Measurements from ENCODE around the gene LAX1.

DNA sequence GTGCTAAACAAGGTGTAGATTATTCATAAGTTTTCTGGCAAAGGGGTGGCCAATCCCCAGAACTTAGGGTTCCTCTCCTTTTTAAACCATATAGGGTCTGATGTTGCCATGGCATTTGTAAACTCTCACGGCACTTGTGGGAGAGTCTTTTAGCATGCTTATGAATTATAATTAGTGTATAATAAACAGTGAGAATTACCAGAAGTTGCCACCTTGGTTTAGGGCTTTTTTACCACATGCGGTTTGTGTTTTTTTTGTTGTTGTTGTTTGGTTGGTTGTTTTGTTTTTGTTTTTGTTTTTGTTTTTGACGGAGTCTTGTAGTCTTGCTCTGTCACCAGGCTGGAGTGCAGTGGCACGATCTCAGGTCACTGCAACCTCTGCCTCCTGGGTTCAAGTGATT lies 8.9 kb upstream of the LAX1 start:
- TF ChIP-seq, protein P1, sequence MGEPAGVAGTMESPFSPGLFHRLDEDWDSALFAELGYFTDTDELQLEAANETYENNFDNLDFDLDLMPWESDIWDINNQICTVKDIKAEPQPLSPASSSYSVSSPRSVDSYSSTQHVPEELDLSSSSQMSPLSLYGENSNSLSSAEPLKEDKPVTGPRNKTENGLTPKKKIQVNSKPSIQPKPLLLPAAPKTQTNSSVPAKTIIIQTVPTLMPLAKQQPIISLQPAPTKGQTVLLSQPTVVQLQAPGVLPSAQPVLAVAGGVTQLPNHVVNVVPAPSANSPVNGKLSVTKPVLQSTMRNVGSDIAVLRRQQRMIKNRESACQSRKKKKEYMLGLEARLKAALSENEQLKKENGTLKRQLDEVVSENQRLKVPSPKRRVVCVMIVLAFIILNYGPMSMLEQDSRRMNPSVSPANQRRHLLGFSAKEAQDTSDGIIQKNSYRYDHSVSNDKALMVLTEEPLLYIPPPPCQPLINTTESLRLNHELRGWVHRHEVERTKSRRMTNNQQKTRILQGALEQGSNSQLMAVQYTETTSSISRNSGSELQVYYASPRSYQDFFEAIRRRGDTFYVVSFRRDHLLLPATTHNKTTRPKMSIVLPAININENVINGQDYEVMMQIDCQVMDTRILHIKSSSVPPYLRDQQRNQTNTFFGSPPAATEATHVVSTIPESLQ (CRISPR knock-in tag; IDR thresholded peaks at IDR 0.05): no peak
- TF ChIP-seq, protein P2, sequence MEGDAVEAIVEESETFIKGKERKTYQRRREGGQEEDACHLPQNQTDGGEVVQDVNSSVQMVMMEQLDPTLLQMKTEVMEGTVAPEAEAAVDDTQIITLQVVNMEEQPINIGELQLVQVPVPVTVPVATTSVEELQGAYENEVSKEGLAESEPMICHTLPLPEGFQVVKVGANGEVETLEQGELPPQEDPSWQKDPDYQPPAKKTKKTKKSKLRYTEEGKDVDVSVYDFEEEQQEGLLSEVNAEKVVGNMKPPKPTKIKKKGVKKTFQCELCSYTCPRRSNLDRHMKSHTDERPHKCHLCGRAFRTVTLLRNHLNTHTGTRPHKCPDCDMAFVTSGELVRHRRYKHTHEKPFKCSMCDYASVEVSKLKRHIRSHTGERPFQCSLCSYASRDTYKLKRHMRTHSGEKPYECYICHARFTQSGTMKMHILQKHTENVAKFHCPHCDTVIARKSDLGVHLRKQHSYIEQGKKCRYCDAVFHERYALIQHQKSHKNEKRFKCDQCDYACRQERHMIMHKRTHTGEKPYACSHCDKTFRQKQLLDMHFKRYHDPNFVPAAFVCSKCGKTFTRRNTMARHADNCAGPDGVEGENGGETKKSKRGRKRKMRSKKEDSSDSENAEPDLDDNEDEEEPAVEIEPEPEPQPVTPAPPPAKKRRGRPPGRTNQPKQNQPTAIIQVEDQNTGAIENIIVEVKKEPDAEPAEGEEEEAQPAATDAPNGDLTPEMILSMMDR (IDR thresholded peaks at IDR 0.05): no peak
- TF ChIP-seq, protein P3, sequence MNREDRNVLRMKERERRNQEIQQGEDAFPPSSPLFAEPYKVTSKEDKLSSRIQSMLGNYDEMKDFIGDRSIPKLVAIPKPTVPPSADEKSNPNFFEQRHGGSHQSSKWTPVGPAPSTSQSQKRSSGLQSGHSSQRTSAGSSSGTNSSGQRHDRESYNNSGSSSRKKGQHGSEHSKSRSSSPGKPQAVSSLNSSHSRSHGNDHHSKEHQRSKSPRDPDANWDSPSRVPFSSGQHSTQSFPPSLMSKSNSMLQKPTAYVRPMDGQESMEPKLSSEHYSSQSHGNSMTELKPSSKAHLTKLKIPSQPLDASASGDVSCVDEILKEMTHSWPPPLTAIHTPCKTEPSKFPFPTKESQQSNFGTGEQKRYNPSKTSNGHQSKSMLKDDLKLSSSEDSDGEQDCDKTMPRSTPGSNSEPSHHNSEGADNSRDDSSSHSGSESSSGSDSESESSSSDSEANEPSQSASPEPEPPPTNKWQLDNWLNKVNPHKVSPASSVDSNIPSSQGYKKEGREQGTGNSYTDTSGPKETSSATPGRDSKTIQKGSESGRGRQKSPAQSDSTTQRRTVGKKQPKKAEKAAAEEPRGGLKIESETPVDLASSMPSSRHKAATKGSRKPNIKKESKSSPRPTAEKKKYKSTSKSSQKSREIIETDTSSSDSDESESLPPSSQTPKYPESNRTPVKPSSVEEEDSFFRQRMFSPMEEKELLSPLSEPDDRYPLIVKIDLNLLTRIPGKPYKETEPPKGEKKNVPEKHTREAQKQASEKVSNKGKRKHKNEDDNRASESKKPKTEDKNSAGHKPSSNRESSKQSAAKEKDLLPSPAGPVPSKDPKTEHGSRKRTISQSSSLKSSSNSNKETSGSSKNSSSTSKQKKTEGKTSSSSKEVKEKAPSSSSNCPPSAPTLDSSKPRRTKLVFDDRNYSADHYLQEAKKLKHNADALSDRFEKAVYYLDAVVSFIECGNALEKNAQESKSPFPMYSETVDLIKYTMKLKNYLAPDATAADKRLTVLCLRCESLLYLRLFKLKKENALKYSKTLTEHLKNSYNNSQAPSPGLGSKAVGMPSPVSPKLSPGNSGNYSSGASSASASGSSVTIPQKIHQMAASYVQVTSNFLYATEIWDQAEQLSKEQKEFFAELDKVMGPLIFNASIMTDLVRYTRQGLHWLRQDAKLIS (CRISPR knock-in tag; IDR thresholded peaks at IDR 0.05; ENCODE audit: borderline replicate concordance): no peak
- no peak for TF ChIP-seq TEAD1 (CRISPR knock-in tag; IDR thresholded peaks at IDR 0.05)
- TF ChIP-seq, protein P4, sequence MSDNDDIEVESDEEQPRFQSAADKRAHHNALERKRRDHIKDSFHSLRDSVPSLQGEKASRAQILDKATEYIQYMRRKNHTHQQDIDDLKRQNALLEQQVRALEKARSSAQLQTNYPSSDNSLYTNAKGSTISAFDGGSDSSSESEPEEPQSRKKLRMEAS (CRISPR knock-in tag; IDR thresholded peaks at IDR 0.05): no peak
- TF ChIP-seq, protein P5, sequence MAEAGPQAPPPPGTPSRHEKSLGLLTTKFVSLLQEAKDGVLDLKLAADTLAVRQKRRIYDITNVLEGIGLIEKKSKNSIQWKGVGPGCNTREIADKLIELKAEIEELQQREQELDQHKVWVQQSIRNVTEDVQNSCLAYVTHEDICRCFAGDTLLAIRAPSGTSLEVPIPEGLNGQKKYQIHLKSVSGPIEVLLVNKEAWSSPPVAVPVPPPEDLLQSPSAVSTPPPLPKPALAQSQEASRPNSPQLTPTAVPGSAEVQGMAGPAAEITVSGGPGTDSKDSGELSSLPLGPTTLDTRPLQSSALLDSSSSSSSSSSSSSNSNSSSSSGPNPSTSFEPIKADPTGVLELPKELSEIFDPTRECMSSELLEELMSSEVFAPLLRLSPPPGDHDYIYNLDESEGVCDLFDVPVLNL (CRISPR knock-in tag; IDR thresholded peaks at IDR 0.05; ENCODE audit: borderline replicate concordance, low read depth): no peak
- no peak for TF ChIP-seq GRHL2 (CRISPR knock-in tag; IDR thresholded peaks at IDR 0.05; ENCODE audit: insufficient replicate concordance, severe bottlenecking)
